ENCODE data around the gene TFCP2L1. TPM values are rescaled to one million over a fixed set of nuclear protein-coding genes. Genes with fewer than 3 reads are reported as not detected.

TFCP2L1 gene
- total RNA-seq, 1 experiment from 2014 or later, result 1.8 TPM

DNA sequence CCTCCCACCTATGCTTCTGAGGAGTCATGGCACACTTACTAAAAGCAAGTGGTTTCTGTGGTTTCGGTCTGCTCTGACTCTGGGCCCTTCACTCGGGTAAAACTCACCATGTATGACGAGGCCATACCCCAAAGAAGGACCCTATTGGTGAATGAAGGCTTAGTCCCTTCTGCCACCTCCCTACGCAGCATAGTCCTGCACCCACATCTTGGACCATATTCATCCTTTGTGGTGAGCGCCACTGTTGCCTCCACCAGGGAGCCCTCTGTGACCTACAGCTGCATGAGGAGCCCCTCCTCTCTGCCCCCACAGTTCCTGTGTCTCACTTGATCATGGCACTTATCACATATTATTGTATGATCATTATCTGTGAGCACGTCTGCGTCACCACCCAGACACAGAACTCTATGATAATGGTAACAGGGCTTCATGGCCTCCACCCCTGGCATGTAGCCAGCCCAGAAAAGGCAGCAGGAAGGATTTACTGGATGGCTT lies 113.3 kb downstream of the TFCP2L1 start:
- Histone ChIP-seq H4K5ac (ENCODE audit: insufficient read length, low read depth, low read length) (no peak overlapping the region), H3K14ac (ENCODE audit: insufficient read depth, low read length) (no peak overlapping the region), H3T11ph (ENCODE audit: low read length) (no peak overlapping the region), H3K4me2 (ENCODE audit: insufficient read depth, insufficient read length, low read length) (no peak overlapping the region), H3K18ac (ENCODE audit: insufficient read length, low read depth, low read length) (no peak overlapping the region), H2BK15ac (ENCODE audit: low read depth, low read length) (no peak overlapping the region), H4K91ac (ENCODE audit: insufficient read length, low read depth, low read length) (no peak overlapping the region), H3K4me1 (ENCODE audit: insufficient read depth, low read length) (no peaks in the 10 kb centered on the region), H3K23me2 (ENCODE audit: insufficient read length, low read depth, low read length, poor library complexity, severe bottlenecking) (no peaks in the 10 kb centered on the region), H2BK20ac (ENCODE audit: low read depth, low read length, poor library complexity, severe bottlenecking) (no peak overlapping the region), H3K23ac (ENCODE audit: insufficient read length, low read depth, low read length) (no peak overlapping the region), H2AK5ac (ENCODE audit: insufficient read length, low read length) (no peak overlapping the region), H2AFZ (ENCODE audit: low read length) (no peak overlapping the region), H3K9ac (ENCODE audit: extremely low read depth, insufficient read length, low read length) (no peak overlapping the region), H3K79me2 (ENCODE audit: insufficient read depth, low read length) (no peaks in the 10 kb centered on the region), H3K56ac (ENCODE audit: insufficient read length, low read depth, low read length) (no peak overlapping the region), H2BK12ac (ENCODE audit: insufficient read length, low read depth, low read length) (no peak overlapping the region), H3K9me3 (ENCODE audit: control insufficient read depth, low read depth, low read length) (no peaks in the 10 kb centered on the region), H4K8ac (replicated peaks; ENCODE audit: insufficient read length, low read depth, low read length) (no peak overlapping the region), H2BK5ac (ENCODE audit: insufficient read length, low read length) (no peak overlapping the region), H3K27me3 (ENCODE audit: insufficient read depth, low read length) (no peaks in the 10 kb centered on the region; the same call in 1 of the 2 replicates), H2BK120ac (ENCODE audit: low read depth, low read length, poor library complexity, severe bottlenecking) (no peak overlapping the region), H4K20me1 (ENCODE audit: control insufficient read depth, insufficient read depth, insufficient read length) (no peaks in the 10 kb centered on the region), H3K27ac (ENCODE audit: insufficient read length, low read depth, low read length) (no peak overlapping the region), H3K79me1 (ENCODE audit: insufficient read depth, low read depth, low read length, poor library complexity, severe bottlenecking) (no peaks in the 10 kb centered on the region), H3K4ac (ENCODE audit: low read depth, low read length) (no peak overlapping the region)
- no peak for DNase-seq
- Mint-ChIP-seq H3K4me1 (no peaks in the 10 kb centered on the region), H3K4me3 (no peak overlapping the region), H3K27me3 (ENCODE audit: low read depth) (peaks cover 7% of the 10 kb centered on the region), H3K27ac (no peak overlapping the region), H3K9me3 (peaks cover 8 to 10% of the 10 kb centered on the region in 2 experiments; a peak in 4 of 5 replicates), H3K36me3 (ENCODE audit: insufficient read depth in 1 of 3, low read depth in 3 of 3) (peaks cover 0 to 2% (median 0%) of the 10 kb centered on the region in 3 experiments; a peak in 1 of 7 replicates)
- TF ChIP-seq, protein P1, sequence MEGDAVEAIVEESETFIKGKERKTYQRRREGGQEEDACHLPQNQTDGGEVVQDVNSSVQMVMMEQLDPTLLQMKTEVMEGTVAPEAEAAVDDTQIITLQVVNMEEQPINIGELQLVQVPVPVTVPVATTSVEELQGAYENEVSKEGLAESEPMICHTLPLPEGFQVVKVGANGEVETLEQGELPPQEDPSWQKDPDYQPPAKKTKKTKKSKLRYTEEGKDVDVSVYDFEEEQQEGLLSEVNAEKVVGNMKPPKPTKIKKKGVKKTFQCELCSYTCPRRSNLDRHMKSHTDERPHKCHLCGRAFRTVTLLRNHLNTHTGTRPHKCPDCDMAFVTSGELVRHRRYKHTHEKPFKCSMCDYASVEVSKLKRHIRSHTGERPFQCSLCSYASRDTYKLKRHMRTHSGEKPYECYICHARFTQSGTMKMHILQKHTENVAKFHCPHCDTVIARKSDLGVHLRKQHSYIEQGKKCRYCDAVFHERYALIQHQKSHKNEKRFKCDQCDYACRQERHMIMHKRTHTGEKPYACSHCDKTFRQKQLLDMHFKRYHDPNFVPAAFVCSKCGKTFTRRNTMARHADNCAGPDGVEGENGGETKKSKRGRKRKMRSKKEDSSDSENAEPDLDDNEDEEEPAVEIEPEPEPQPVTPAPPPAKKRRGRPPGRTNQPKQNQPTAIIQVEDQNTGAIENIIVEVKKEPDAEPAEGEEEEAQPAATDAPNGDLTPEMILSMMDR (conservative IDR thresholded peaks at IDR 0.05), result no peak
- no CpG with 5 or more reads among the region's 7 CpGs for WGBS (ENCODE audit: extremely low coverage, insufficient read length, low lambda C conversion rate)

Measured in H9 (cell line).